MM.1S (cell line): ENCODE data around the gene SIGLEC5.

ENCODE experiments used
- EZH2 ChIP-seq: fragments of 300-600 bp; sonication (generic); optimal IDR thresholded peaks from 2 replicates; pipeline ENCODE3; 2017; ENCODE audit warnings: low read depth, mild to moderate bottlenecking, antibody characterized with exemption, low read length, mixed read lengths
- TF ChIP-seq, protein P1 (sequence below): fragments of 300-600 bp; sonication (generic); IDR thresholded peaks from 2 replicates; pipeline ENCODE4 v1.5.1; 2016; ENCODE audit warnings: antibody characterized with exemption, low read length, mixed read lengths

DNA sequence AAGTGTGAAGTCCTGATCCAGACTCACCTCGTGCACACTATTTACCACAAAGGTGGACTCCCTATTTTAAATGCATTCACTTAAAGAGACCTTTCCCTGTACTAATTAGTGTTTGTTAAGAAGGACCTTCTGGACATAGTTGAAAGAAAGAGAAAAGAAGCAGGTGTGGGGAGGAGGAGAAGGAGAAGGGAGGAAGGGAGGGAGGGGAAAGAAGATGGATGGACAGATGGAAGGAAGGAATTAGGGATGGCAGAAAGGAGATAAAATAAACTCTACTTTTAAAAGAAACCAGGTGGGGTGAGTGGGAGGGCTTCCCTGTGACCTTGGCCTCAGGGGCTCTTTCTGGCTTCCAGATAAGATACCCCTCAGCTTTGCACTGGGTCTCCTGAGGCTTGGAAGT lies 37.7 kb downstream of the SIGLEC5 start:
- TF ChIP-seq, protein P1, sequence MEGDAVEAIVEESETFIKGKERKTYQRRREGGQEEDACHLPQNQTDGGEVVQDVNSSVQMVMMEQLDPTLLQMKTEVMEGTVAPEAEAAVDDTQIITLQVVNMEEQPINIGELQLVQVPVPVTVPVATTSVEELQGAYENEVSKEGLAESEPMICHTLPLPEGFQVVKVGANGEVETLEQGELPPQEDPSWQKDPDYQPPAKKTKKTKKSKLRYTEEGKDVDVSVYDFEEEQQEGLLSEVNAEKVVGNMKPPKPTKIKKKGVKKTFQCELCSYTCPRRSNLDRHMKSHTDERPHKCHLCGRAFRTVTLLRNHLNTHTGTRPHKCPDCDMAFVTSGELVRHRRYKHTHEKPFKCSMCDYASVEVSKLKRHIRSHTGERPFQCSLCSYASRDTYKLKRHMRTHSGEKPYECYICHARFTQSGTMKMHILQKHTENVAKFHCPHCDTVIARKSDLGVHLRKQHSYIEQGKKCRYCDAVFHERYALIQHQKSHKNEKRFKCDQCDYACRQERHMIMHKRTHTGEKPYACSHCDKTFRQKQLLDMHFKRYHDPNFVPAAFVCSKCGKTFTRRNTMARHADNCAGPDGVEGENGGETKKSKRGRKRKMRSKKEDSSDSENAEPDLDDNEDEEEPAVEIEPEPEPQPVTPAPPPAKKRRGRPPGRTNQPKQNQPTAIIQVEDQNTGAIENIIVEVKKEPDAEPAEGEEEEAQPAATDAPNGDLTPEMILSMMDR = no peak
- TF ChIP-seq EZH2 = no peak
